NB4 (cell line): Measurements from ENCODE around the gene MC2R.

Experiments
- MYC ChIP-seq: IDR thresholded peaks from 2 replicates; pipeline ENCODE4 v1.6.1; 2011; ENCODE audit warnings: low read depth, low read length
- POLR2A ChIP-seq: IDR thresholded peaks from 2 replicates; pipeline ENCODE4 v1.6.1; 2011; ENCODE audit warnings: mild to moderate bottlenecking; ENCODE audit not compliant: insufficient read length; ENCODE audit errors: extremely low read depth
- TF ChIP-seq, protein P1 (sequence below): IDR thresholded peaks from one replicate; pipeline ENCODE4 v1.5.1; 2012; ENCODE audit warnings: low read depth, low read length

- TF ChIP-seq, protein P1, sequence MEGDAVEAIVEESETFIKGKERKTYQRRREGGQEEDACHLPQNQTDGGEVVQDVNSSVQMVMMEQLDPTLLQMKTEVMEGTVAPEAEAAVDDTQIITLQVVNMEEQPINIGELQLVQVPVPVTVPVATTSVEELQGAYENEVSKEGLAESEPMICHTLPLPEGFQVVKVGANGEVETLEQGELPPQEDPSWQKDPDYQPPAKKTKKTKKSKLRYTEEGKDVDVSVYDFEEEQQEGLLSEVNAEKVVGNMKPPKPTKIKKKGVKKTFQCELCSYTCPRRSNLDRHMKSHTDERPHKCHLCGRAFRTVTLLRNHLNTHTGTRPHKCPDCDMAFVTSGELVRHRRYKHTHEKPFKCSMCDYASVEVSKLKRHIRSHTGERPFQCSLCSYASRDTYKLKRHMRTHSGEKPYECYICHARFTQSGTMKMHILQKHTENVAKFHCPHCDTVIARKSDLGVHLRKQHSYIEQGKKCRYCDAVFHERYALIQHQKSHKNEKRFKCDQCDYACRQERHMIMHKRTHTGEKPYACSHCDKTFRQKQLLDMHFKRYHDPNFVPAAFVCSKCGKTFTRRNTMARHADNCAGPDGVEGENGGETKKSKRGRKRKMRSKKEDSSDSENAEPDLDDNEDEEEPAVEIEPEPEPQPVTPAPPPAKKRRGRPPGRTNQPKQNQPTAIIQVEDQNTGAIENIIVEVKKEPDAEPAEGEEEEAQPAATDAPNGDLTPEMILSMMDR = no peak
- TF ChIP-seq POLR2A = no peak
- TF ChIP-seq MYC = no peak
These were observed 25.0 kb upstream of the MC2R start for GRCh38 chr18:13940326-13940725.
